Measurements from ENCODE around the gene ADGRD1.

The ADGRD1 gene

GRCh38 chr12:131157743-131158142, 204.0 kb downstream of the ADGRD1 start:
- no peak for TF ChIP-seq CTCF (IDR thresholded peaks at IDR 0.05; ENCODE audit: low read depth, low read length, poor library complexity, severe bottlenecking)
- TF ChIP-seq EZH2phosphoT487 (IDR thresholded peaks at IDR 0.05; ENCODE audit: borderline replicate concordance, low read length): no peak

GRCh38 chr12:131159660-131160059, 206.0 kb downstream of the ADGRD1 start:
- no peaks in the 10 kb centered on the region for H3K4me1 ChIP-seq (ENCODE audit: control insufficient read depth, low read length)
- H3K27ac ChIP-seq (ENCODE audit: low read depth, low read length): no peak overlapping the region
- no peaks in the 10 kb centered on the region for H3K79me2 ChIP-seq (ENCODE audit: control insufficient read depth, low read length)
- H3F3A ChIP-seq (ENCODE audit: control insufficient read depth, insufficient read depth): no peaks in the 10 kb centered on the region
- no peaks in the 10 kb centered on the region for H3K36me3 ChIP-seq (ENCODE audit: control insufficient read depth, low read length)
- no peaks in the 10 kb centered on the region for H4K20me1 ChIP-seq (ENCODE audit: control insufficient read depth, insufficient read depth, low read depth, low read length)
- no peak overlapping the region for H3K4me3 ChIP-seq (ENCODE audit: low read length)
- H3K9me3 ChIP-seq (ENCODE audit: control insufficient read depth, insufficient read depth, low read length): peaks cover 3% of the 10 kb centered on the region; the same call in 1 of the 2 replicates
- H3K27me3 ChIP-seq (ENCODE audit: control insufficient read depth, low read length): peaks cover 2% of the 10 kb centered on the region; the same call in 1 of the 2 replicates
- no peak overlapping the region for H3K4me2 ChIP-seq (ENCODE audit: low read length)
- TF ChIP-seq CTCF (IDR thresholded peaks at IDR 0.05; ENCODE audit: low read depth, low read length, poor library complexity, severe bottlenecking) (no peak), EZH2phosphoT487 (IDR thresholded peaks at IDR 0.05; ENCODE audit: borderline replicate concordance, low read length) (no peak)
- H3K9me2 ChIP-seq (replicated peaks; ENCODE audit: control insufficient read depth, low read length): no peaks in the 10 kb centered on the region

More at GRCh38 chr12:131157743-131158142, 204.0 kb downstream of the ADGRD1 start:
- H3K27me3 ChIP-seq (ENCODE audit: control insufficient read depth, low read length): peaks cover 2% of the 10 kb centered on the region; the same call in 1 of the 2 replicates
- no peak overlapping the region for H3K4me3 ChIP-seq (ENCODE audit: low read length)
- H3K4me1 ChIP-seq (ENCODE audit: control insufficient read depth, low read length): no peaks in the 10 kb centered on the region
- no peaks in the 10 kb centered on the region for H4K20me1 ChIP-seq (ENCODE audit: control insufficient read depth, insufficient read depth, low read depth, low read length)
- no peaks in the 10 kb centered on the region for H3K9me2 ChIP-seq (replicated peaks; ENCODE audit: control insufficient read depth, low read length)
- no peaks in the 10 kb centered on the region for H3K36me3 ChIP-seq (ENCODE audit: control insufficient read depth, low read length)
- H3K9me3 ChIP-seq (ENCODE audit: control insufficient read depth, insufficient read depth, low read length): no peaks in the 10 kb centered on the region
- no peak overlapping the region for H3K4me2 ChIP-seq (ENCODE audit: low read length)
- H3K79me2 ChIP-seq (ENCODE audit: control insufficient read depth, low read length): no peaks in the 10 kb centered on the region
- H3K27ac ChIP-seq (ENCODE audit: low read depth, low read length): no peak overlapping the region
- no peaks in the 10 kb centered on the region for H3F3A ChIP-seq (ENCODE audit: control insufficient read depth, insufficient read depth)

GRCh38 chr12:131162113-131162512, 208.4 kb downstream of the ADGRD1 start:
- no peaks in the 10 kb centered on the region for H4K20me1 ChIP-seq (ENCODE audit: control insufficient read depth, insufficient read depth, low read depth, low read length)
- H3F3A ChIP-seq (ENCODE audit: control insufficient read depth, insufficient read depth): no peaks in the 10 kb centered on the region
- H3K36me3 ChIP-seq (ENCODE audit: control insufficient read depth, low read length): no peaks in the 10 kb centered on the region
- H3K9me2 ChIP-seq (replicated peaks; ENCODE audit: control insufficient read depth, low read length): no peaks in the 10 kb centered on the region
- H3K9me3 ChIP-seq (ENCODE audit: control insufficient read depth, insufficient read depth, low read length): peaks cover 3% of the 10 kb centered on the region; the same call in 1 of the 2 replicates
- no peak overlapping the region for H3K4me2 ChIP-seq (ENCODE audit: low read length)
- peaks cover 2% of the 10 kb centered on the region; the same call in 1 of the 2 replicates for H3K27me3 ChIP-seq (ENCODE audit: control insufficient read depth, low read length)
- H3K27ac ChIP-seq (ENCODE audit: low read depth, low read length): no peak overlapping the region
- H3K4me1 ChIP-seq (ENCODE audit: control insufficient read depth, low read length): no peaks in the 10 kb centered on the region
- TF ChIP-seq CTCF (IDR thresholded peaks at IDR 0.05; ENCODE audit: low read depth, low read length, poor library complexity, severe bottlenecking) (no peak), EZH2phosphoT487 (IDR thresholded peaks at IDR 0.05; ENCODE audit: borderline replicate concordance, low read length) (no peak)
- no peak overlapping the region for H3K4me3 ChIP-seq (ENCODE audit: low read length)
- H3K79me2 ChIP-seq (ENCODE audit: control insufficient read depth, low read length): no peaks in the 10 kb centered on the region
